HG03060 (cell line): ENCODE results near the gene HDAC8.
"Not testable (repeated sequence)": the region's sequence is repeated elsewhere in the genome, so short reads cannot be mapped to it uniquely, and the experiment has no call there.

Experiments used
- ATAC-seq: cut with Tn5 transposase; IDR thresholded peaks from one replicate; pipeline ENCODE4 v1.9.1; 2021; ENCODE audit warnings: low read depth, moderate number of reproducible peaks; ENCODE audit not compliant: unreplicated experiment

Gene HDAC8

GRCh38 chrX:72539822-72540221 lies 32.8 kb downstream of the HDAC8 start:
- no peak for ATAC-seq

- ATAC-seq, result no peak
Observed at GRCh38 chrX:72536542-72536941, 36.1 kb downstream of the HDAC8 start.

GRCh38 chrX:72532366-72532765 lies 40.3 kb downstream of the HDAC8 start:
- ATAC-seq, result no peak

GRCh38 chrX:72526534-72527508 lies 45.8 kb downstream of the HDAC8 start:
- no peak for ATAC-seq

GRCh38 chrX:72498782-72499181 lies 73.9 kb downstream of the HDAC8 start:
- ATAC-seq, result no peak

- no peak for ATAC-seq
Observed at GRCh38 chrX:72495046-72495445, 77.6 kb downstream of the HDAC8 start.

GRCh38 chrX:72492499-72492898 lies 80.1 kb downstream of the HDAC8 start:
- ATAC-seq, result no peak

GRCh38 chrX:72490221-72490620 lies 82.4 kb downstream of the HDAC8 start:
- ATAC-seq, result not testable (repeated sequence)

- no peak for ATAC-seq
Observed at GRCh38 chrX:72487661-72488060, 85.0 kb downstream of the HDAC8 start.

- ATAC-seq, result no peak
Observed at GRCh38 chrX:72479324-72480274, 93.0 kb downstream of the HDAC8 start.

- no peak for ATAC-seq
Observed at GRCh38 chrX:72478853-72479252, 93.8 kb downstream of the HDAC8 start.

- no peak for ATAC-seq
Observed at GRCh38 chrX:72478351-72478750, 94.3 kb downstream of the HDAC8 start.

GRCh38 chrX:72477781-72478181 lies 94.9 kb downstream of the HDAC8 start:
- no peak for ATAC-seq

GRCh38 chrX:72477376-72477775 lies 95.3 kb downstream of the HDAC8 start:
- ATAC-seq, result no peak

GRCh38 chrX:72475952-72476668 lies 96.5 kb downstream of the HDAC8 start:
- no peak for ATAC-seq

GRCh38 chrX:72475338-72475737 lies 97.3 kb downstream of the HDAC8 start:
- no peak for ATAC-seq

- ATAC-seq, result no peak
Observed at GRCh38 chrX:72470532-72471223, 102.0 kb downstream of the HDAC8 start.

GRCh38 chrX:72470117-72470516 lies 102.5 kb downstream of the HDAC8 start:
- ATAC-seq, result no peak

- ATAC-seq, result no peak
Observed at GRCh38 chrX:72468607-72469006, 104.0 kb downstream of the HDAC8 start.

- no peak for ATAC-seq
Observed at GRCh38 chrX:72467135-72467534, 105.5 kb downstream of the HDAC8 start.
